Fibroblast of peridontal ligament (primary cell): ENCODE data around the gene PITPNM3.
A peak's percentile ranks its signal among the peaks of the same experiment; 100 is the strongest.
"Not testable (repeated sequence)": the region's sequence is repeated elsewhere in the genome, so short reads cannot be mapped to it uniquely, and the experiment has no call there.

Source experiments
- DNase-seq: peaks from one replicate; pipeline ENCODE4 v3.0.0-alpha.2; 2010; ENCODE audit errors: extremely low read depth

PITPNM3 gene

DNA sequence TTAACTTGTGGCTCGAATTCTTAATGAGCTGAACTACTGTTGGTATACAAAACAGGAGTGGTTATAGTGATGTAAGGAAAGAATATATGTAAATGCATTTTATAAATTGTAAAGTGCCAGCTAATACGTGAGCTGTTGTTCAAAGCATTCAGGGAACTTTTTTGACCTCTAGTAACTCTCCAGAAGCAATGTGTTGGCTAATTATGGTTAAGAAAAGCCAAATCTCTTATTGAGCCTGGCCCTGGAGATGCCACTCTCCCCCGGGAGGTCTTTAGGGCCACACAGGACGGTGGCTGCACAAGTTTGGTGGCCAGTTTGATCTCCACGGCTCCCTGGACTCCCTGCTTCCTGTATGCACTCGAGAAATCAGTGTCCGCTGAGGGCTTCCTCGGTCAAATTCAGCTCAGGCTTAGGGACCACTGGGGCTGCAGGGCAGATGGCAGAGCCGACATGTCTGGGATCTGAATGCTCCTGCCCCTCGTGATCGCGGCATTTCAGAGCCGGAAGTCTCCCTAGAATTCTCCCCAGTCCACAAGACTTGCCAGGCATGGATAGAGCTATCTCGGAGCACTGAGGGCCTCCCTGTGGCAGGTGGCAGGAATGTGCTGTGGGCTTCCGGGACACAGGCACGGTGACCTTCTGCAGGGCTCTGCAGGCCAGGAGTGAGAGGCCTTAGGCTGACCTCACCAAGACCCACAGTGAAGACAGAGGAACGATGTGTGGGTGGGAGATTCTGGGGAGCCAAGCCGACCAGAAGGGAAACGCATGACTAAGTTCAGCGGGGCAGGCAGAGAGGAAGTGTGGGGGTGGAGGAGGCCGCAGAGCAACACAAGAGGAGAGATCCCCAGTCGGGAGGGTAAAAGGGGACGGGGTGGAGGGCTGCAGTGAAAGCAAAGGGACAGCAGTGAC, 18.6 kb upstream of the PITPNM3 start:
- peak; percentile 37 for DNase-seq

- DNase-seq = no peak
Observed at GRCh38 chr17:6573982-6574686, 17.8 kb upstream of the PITPNM3 start.

GRCh38 chr17:6573495-6573894, 17.1 kb upstream of the PITPNM3 start:
- DNase-seq = not testable (repeated sequence)

- no peak for DNase-seq
Observed at GRCh38 chr17:6572972-6573370, 16.6 kb upstream of the PITPNM3 start.

DNA sequence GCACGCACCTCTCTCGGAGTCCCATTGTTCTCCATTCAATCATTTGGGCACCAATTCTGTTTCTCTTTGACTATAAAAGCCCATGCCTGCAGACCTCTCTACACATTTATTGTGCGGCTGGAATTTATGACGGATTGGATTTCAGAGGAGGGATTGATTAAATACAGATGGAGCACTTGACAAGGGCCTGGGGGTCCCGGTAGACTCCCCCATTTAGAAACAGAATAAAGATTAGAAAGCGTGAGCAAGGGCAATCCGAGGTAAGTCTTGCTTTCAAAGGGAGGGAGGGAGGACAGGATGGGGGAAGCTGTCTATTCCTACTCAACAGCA, 15.1 kb upstream of the PITPNM3 start:
- DNase-seq = no peak

GRCh38 chr17:6570731-6571451, 14.5 kb upstream of the PITPNM3 start:
- no peak for DNase-seq

DNA sequence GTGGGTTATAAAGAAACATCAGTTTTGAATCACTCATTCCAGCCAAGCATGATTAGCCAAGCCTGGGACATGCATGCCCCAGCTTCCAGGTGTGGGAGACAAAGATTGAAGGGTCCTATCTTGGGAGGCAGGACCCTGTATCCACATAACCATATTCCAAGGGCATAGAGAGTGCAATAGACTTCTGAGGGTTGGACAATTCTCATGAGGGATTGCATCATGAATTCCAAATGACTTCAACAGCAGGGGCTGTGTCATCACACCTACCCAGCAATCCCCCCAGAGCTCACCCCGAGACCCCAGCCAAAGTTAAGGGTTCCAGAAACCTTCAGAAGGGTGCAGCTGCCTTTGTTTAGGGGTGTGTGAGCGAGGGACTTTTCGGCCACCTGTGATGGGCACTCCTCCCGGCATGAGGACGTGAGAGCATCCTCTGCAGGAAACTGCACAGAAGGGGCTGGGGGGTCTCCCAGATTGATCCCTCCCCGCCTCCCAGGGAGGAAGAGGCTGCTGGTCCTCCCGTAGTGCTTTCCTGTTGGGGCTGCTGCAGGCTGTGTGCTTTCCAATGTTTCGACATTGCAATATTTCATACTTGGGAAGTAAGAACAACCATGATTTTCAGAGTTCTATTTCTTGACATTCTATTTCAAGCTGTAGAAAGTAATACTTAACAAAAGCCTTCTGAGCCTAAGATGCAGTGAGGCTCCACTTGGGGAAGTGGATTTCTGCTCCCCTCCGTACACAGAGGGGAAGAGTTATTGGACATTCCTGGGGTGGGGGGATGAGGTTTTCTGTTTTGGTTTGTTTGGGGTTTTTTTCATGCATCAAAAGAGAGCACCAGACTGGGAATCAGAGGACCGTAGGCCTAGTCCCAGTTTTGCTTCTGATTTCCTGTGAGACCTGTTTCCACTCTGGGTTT, 13.3 kb upstream of the PITPNM3 start:
- DNase-seq = no peak

- no peak for DNase-seq
Observed at GRCh38 chr17:6568184-6568758, 11.9 kb upstream of the PITPNM3 start.

- DNase-seq = peak; percentile 52
Observed at GRCh38 chr17:6567528-6568183, 11.3 kb upstream of the PITPNM3 start.

GRCh38 chr17:6561446-6561845, 5.1 kb upstream of the PITPNM3 start:
- DNase-seq = no peak

- DNase-seq = no peak
Observed at GRCh38 chr17:6560496-6560895, 4.1 kb upstream of the PITPNM3 start.

DNA sequence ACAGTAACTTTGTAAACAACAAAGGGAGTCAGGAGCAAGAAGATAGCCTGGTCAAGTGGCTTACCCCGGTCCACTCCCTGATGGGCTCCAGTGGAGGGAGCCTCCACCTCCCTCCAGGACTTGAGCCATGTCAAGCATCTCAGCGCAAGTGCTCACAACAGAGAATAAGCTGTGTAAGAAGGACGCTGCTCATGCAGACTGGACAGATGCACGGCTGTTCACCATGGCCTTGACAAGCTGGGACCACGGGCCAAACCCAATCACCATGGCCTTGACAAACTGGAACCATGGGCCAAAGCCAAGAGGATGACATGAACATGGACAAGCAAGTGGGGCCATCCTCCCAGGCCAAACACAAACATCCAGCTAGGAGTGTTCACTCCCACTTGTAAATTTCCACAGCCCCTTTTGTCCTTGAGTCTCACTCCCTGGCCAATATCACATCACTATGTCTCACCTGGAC, 3.4 kb upstream of the PITPNM3 start:
- no peak for DNase-seq

GRCh38 chr17:6558932-6559752, 2.8 kb upstream of the PITPNM3 start:
- no peak for DNase-seq

GRCh38 chr17:6558276-6558675, 1.9 kb upstream of the PITPNM3 start:
- no peak for DNase-seq

GRCh38 chr17:6557040-6557438, 684 bp upstream of the PITPNM3 start:
- DNase-seq = no peak

- DNase-seq = peak; percentile 21
Observed at GRCh38 chr17:6555331-6556120, 829 bp downstream of the PITPNM3 start.

GRCh38 chr17:6554871-6555330, 1.5 kb downstream of the PITPNM3 start:
- DNase-seq = no peak

- DNase-seq = no peak
Observed at GRCh38 chr17:6554342-6554741, 2.0 kb downstream of the PITPNM3 start.
